H1 (cell line): Measurements from ENCODE around the gene ODAD3. TPM values are rescaled to one million over a fixed set of nuclear protein-coding genes. Genes with fewer than 3 reads are reported as not detected.
A peak's percentile ranks its signal among the peaks of the same experiment; 100 is the strongest.

Experiments used
- ATF2 ChIP-seq: IDR thresholded peaks from 2 replicates; pipeline ENCODE4 v1.6.1; 2012; ENCODE audit warnings: low read length, inconsistent platforms
- BACH1 ChIP-seq: IDR thresholded peaks from 2 replicates; pipeline ENCODE4 v1.6.1; 2012; ENCODE audit warnings: low read length, improper control_type of control experiment
- CREB1 ChIP-seq: IDR thresholded peaks from 2 replicates; pipeline ENCODE4 v1.6.1; 2012; ENCODE audit warnings: inconsistent platforms
- CTBP2 ChIP-seq: IDR thresholded peaks from 2 replicates; pipeline ENCODE4 v1.7.0; 2011; ENCODE audit warnings: borderline replicate concordance, mild to moderate bottlenecking, moderate library complexity, mixed read lengths, low read length; ENCODE audit not compliant: insufficient read depth, insufficient read length
- CTCF ChIP-seq, 3 experiments: IDR thresholded peaks; 1 replicate in 2 of 3; 2 replicates in 1 of 3; pipeline versions ENCODE4 v1.5.1 to v1.6.1; 2011; ENCODE audit warnings: low read length in 3 of 3, mild to moderate bottlenecking in 3 of 3, inconsistent platforms in 2 of 3, low read depth in 1 of 3, moderate library complexity in 1 of 3; ENCODE audit not compliant: insufficient read depth in 1 of 3; ENCODE audit errors: control extremely low read depth in 1 of 3
- E2F6 ChIP-seq: IDR thresholded peaks from 2 replicates; pipeline ENCODE4 v1.6.1; 2012; ENCODE audit warnings: inconsistent platforms
- HDAC2 ChIP-seq, 2 experiments: fragments of 300-600 bp in 1 of 2; sonication (generic) in 1 of 2; IDR thresholded peaks; 2 replicates each; pipeline ENCODE4 v1.6.1; 2011 to 2012; ENCODE audit warnings: low read depth in 2 of 2, low read length in 2 of 2, mild to moderate bottlenecking in 2 of 2, moderate library complexity in 2 of 2, borderline replicate concordance in 1 of 2, inconsistent platforms in 1 of 2
- MAFK ChIP-seq: IDR thresholded peaks from 2 replicates; pipeline ENCODE4 v1.6.1; 2012; ENCODE audit warnings: low read depth, mild to moderate bottlenecking, improper control_type of control experiment, low read length
- MAX ChIP-seq: IDR thresholded peaks from 2 replicates; pipeline ENCODE4 v1.6.1; 2012; ENCODE audit warnings: inconsistent platforms
- NRF1 ChIP-seq: IDR thresholded peaks from 2 replicates; pipeline ENCODE4 v1.6.1; 2011; ENCODE audit warnings: mild to moderate bottlenecking, low read depth, low read length, improper control_type of control experiment
- PHF8 ChIP-seq: fragments of 200-600 bp; sonication (generic); conservative IDR thresholded peaks from 2 replicates; pipeline ENCODE4 v1.7.1; 2012; ENCODE audit warnings: low read depth, mild to moderate bottlenecking, inconsistent platforms, low read length, moderate library complexity
- POLR2A ChIP-seq, 2 experiments: IDR thresholded peaks; 1 replicate in 1 of 2; 2 replicates in 1 of 2; pipeline ENCODE4 v1.6.1; 2011; ENCODE audit warnings: low read depth in 2 of 2, low read length in 2 of 2, mild to moderate bottlenecking in 2 of 2; ENCODE audit errors: control extremely low read depth in 1 of 2
- POLR2AphosphoS5 ChIP-seq: IDR thresholded peaks from 2 replicates; pipeline ENCODE4 v1.6.1; 2011; ENCODE audit warnings: low read depth, low read length
- POU5F1 ChIP-seq: IDR thresholded peaks from 2 replicates; pipeline ENCODE4 v1.6.1; 2011; ENCODE audit warnings: low read depth, mild to moderate bottlenecking, low read length, moderate library complexity
- RFX5 ChIP-seq: IDR thresholded peaks from 2 replicates; pipeline ENCODE4 v1.6.1; 2011; ENCODE audit warnings: low read depth, low read length, improper control_type of control experiment, borderline replicate concordance
- SAP30 ChIP-seq: fragments of 300-600 bp; sonication (generic); IDR thresholded peaks from 2 replicates; pipeline ENCODE4 v1.7.1; 2012; ENCODE audit warnings: low read length, moderate library complexity, mild to moderate bottlenecking, inconsistent platforms; ENCODE audit not compliant: insufficient read depth, insufficient replicate concordance
- SIX5 ChIP-seq: IDR thresholded peaks from 2 replicates; pipeline ENCODE4 v1.6.1; 2011; ENCODE audit warnings: mild to moderate bottlenecking, low read depth, low read length
- TBP ChIP-seq: IDR thresholded peaks from 2 replicates; pipeline ENCODE4 v1.6.1; 2011; ENCODE audit warnings: low read depth, low read length, improper control_type of control experiment
- polyA plus RNA-seq, 7 experiments: library from polyadenylated mRNA; depleted of rRNA in 3 of 7; stranded (reverse) in 5 of 7; unstranded in 2 of 7; fragments of >200 nt in 5 of 7; fragments of 200-250 nt in 2 of 7; gene quantifications; 1 replicate in 5 of 7; 2 replicates in 1 of 7; 4 replicates in 1 of 7; pipeline versions ENCODE4 v1.2.1 to v1.2.3, GENCODE V29; 2011 to 2013; ENCODE audit warnings: missing spikeins in 2 of 7, mixed read lengths in 2 of 7
- total RNA-seq: library from RNA; stranded (reverse); fragmentation: NEBNext Ultra II Directional; extraction: Animal tissue kit (Norgen Biotek cat#: 25700); gene quantifications from 2 replicates; pipeline ENCODE4 v1.2.1, GENCODE V29; 2021

Gene ODAD3
- total and polyA plus RNA-seq, 2 of the 8 experiments (the other 6 are each of a cell fraction or from before 2014, with no cell fraction given), result 2.1 to 2.2 TPM

- TF ChIP-seq HDAC2 (IDR thresholded peaks at IDR 0.05; ENCODE audit: borderline replicate concordance in 1 of 2, low read depth in 2 of 2, low read length in 2 of 2) (peak in 1 of 2 experiments; percentile 19; a peak in 1 of 4 replicates), MAX (no peak; the same call in 1 of the 2 replicates), POU5F1 (no peak), POLR2AphosphoS5 (peak; percentile 93), SIX5 (peak; percentile 74), CTCF (IDR thresholded peaks at IDR 0.05; ENCODE audit: control extremely low read depth in 1 of 3, insufficient read depth in 1 of 3, low read depth in 1 of 3, low read length in 3 of 3) (peak; percentile 84 to 95 (median 86)), ATF2 (no peak), PHF8 (0 out of 2 replicates have a peak, but pooled peaks have one; percentile 69), TBP (peak; percentile 83), POLR2A (IDR thresholded peaks at IDR 0.05; ENCODE audit: control extremely low read depth in 1 of 2, low read depth in 2 of 2, low read length in 2 of 2) (peak in 1 of 2 experiments; percentile 88; a peak in 2 of 3 replicates), CTBP2 (no peak), MAFK (no peak), RFX5 (no peak), E2F6 (peak; percentile 53), NRF1 (no peak), BACH1 (no peak), CREB1 (peak; percentile 90), SAP30 (peak; percentile 91)
Observed at GRCh38 chr19:11435057-11435832, at the start of gene ODAD3, which contains the start of gene PRKCSH (continued).
